NT2/D1 (cell line): ENCODE measurements around the gene RAB27B.

Experiments used
- YY1 ChIP-seq: IDR thresholded peaks from 2 replicates; pipeline ENCODE4 v1.6.1; 2011; ENCODE audit not compliant: insufficient read length, insufficient read depth
- ZNF274 ChIP-seq: IDR thresholded peaks from 2 replicates; pipeline ENCODE4 v1.6.1; 2011; ENCODE audit warnings: mild to moderate bottlenecking, low read depth, low read length

- TF ChIP-seq YY1 (no peak), ZNF274 (no peak)
Measured at GRCh38 chr18:54878159-54878622, 49.9 kb downstream of the RAB27B start.
